Neural progenitor cell (in vitro differentiated cells): ENCODE data around the gene G3BP2.

Experiments used
- CTCF ChIP-seq: fragments of 200-600 bp; sonication (generic); IDR thresholded peaks from 2 replicates; pipeline ENCODE4 v1.5.1; 2017; ENCODE audit warnings: antibody characterized with exemption, mild to moderate bottlenecking
- EZH2 ChIP-seq: fragments of 200-600 bp; sonication (generic); IDR thresholded peaks from 2 replicates; pipeline ENCODE4 v1.6.1; 2017; ENCODE audit warnings: antibody characterized with exemption, mild to moderate bottlenecking, moderate library complexity
- EZH2phosphoT487 ChIP-seq: fragments of 200-600 bp; sonication (generic); IDR thresholded peaks from 2 replicates; pipeline ENCODE4 v1.6.1; 2017; ENCODE audit warnings: antibody characterized with exemption

- TF ChIP-seq CTCF (no peak), EZH2phosphoT487 (no peak), EZH2 (no peak)
These were observed 10.4 kb upstream of the G3BP2 start for GRCh38 chr4:75683482-75684155.
